Smooth muscle cell (in vitro differentiated cells): ENCODE measurements around the gene FARSA. TPM values are rescaled to one million over a fixed set of nuclear protein-coding genes. Genes with fewer than 3 reads are reported as not detected.
A peak's percentile ranks its signal among the peaks of the same experiment; 100 is the strongest.
"Not testable (repeated sequence)": the region's sequence is repeated elsewhere in the genome, so short reads cannot be mapped to it uniquely, and the experiment has no call there.

ENCODE experiments used
- DNase-seq: peaks from one replicate; lab custom pipeline; 2025; ENCODE audit not compliant: unreplicated experiment; lab: John Stamatoyannopoulos, UW
- H2AFZ ChIP-seq: fragments of 200-600 bp; sonication (generic); 2 replicates; pipeline ENCODE4 v1.6.0; 2016; ENCODE audit warnings: antibody characterized with exemption, low read depth, mild to moderate bottlenecking
- H3F3A ChIP-seq: fragments of 200-600 bp; sonication (generic); 2 replicates; pipeline ENCODE4 v1.6.0; 2017; ENCODE audit warnings: antibody characterized with exemption, low read depth
- H3K27ac ChIP-seq: fragments of 200-600 bp; sonication (generic); 2 replicates; pipeline ENCODE4 v1.5.1; 2016; ENCODE audit warnings: low read depth, mild to moderate bottlenecking
- H3K27me3 ChIP-seq: fragments of 200-600 bp; sonication (generic); 2 replicates; pipeline ENCODE4 v1.6.1; 2016; ENCODE audit warnings: low read depth, mild to moderate bottlenecking
- H3K36me3 ChIP-seq: fragments of 200-600 bp; sonication (generic); 2 replicates; pipeline ENCODE4 v1.5.1; 2016; ENCODE audit warnings: low read depth
- H3K4me1 ChIP-seq: fragments of 200-600 bp; sonication (generic); 2 replicates; pipeline ENCODE4 v1.5.1; 2016; ENCODE audit warnings: low read depth
- H3K4me2 ChIP-seq: fragments of 200-600 bp; sonication (generic); 2 replicates; pipeline ENCODE4 v1.6.0; 2016; ENCODE audit warnings: mild to moderate bottlenecking
- H3K4me3 ChIP-seq: fragments of 200-600 bp; sonication (generic); 2 replicates; pipeline ENCODE4 v1.5.1; 2016; ENCODE audit warnings: mild to moderate bottlenecking
- H3K79me2 ChIP-seq: fragments of 200-600 bp; sonication (generic); 2 replicates; pipeline ENCODE4 v1.6.0; 2016; ENCODE audit warnings: low read depth, mild to moderate bottlenecking
- H3K9ac ChIP-seq: fragments of 200-600 bp; sonication (generic); 2 replicates; pipeline ENCODE4 v1.6.0; 2016; ENCODE audit warnings: low read depth
- H3K9me3 ChIP-seq: fragments of 200-600 bp; sonication (generic); replicated peaks from 2 replicates; pipeline ENCODE4 v1.5.1; 2016; ENCODE audit warnings: low read depth
- H4K20me1 ChIP-seq: fragments of 200-600 bp; sonication (generic); 2 replicates; pipeline ENCODE4 v1.6.0; 2016; ENCODE audit warnings: low read depth
- WGBS: methylation state at CpG from one replicate; pipeline ENCODE4 v1.1.7; 2016; ENCODE audit warnings: low lambda C conversion rate; 5-methylcytosine and 5-hydroxymethylcytosine counted together
- polyA plus RNA-seq: library from polyadenylated mRNA; unstranded; fragments of >200 nt; fragmentation: Nextera tagmentation; extraction: Ambion mirVana; gene quantifications from 2 replicates; pipeline ENCODE4 v1.2.1, GENCODE V29; 2016
- total RNA-seq: library from RNA; depleted of rRNA; stranded (reverse); fragments of >200 nt; gene quantifications from 2 replicates; pipeline ENCODE4 v1.2.3, GENCODE V29; 2014
- TF ChIP-seq, protein P1 (sequence below): fragments of 200-600 bp; sonication (generic); IDR thresholded peaks from 2 replicates; pipeline ENCODE4 v1.5.1; 2017; ENCODE audit warnings: borderline replicate concordance, mild to moderate bottlenecking, antibody characterized with exemption; ENCODE audit not compliant: insufficient read depth, poor library complexity, severe bottlenecking

The FARSA gene
- total and polyA plus RNA-seq, 2 experiments from 2014 or later = 46.1 to 86.9 TPM

DNA sequence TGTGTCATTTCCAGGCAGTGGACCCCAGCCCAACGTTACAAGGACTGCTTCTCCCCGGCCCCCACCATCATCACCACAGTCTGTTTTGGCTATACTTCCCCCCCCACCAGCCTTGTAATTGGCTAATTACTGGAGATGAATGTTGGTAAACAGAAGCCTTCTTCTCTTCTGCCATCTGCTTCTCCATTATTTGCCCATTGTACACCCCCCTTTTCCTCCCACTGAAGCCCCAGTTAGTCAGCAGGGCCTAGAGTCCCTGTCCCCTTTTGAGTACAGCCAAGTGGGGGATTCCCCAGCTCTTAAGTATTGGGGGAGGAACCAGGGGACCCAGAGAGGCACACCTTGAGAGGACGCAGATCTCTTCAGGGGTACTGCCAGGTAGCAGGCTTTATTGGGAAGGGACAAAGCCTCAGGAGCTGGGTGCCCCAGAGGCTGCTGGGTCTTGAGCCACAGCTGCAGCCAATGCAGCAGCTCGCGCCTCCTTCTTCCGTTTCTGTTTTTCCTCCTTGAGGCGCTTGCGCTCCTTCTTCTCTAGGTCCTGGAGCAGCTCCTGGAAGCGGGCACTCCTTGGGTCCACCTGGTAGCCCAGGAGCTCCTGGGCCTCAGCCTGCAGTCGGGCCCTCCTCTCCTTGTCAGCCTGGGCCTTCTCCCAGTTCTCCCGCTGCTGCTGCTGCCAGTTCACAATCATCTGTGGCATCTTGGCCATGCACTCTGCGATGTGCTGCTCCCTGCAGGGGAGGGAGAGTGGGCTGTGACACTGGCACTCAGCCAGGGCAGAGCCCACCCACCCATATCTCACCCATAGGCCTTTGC lies 20.5 kb upstream of the FARSA start:
- H3F3A ChIP-seq = peaks cover 24% of the 10 kb centered on the region
- H3K79me2 ChIP-seq = peaks cover 41% of the 10 kb centered on the region
- 90% methylated on average over 11 of the region's 12 CpGs for WGBS
- peaks cover 7% of the 10 kb centered on the region for H3K4me1 ChIP-seq
- DNase-seq = no peak
- H3K27ac ChIP-seq = peak overlapping the region; percentile 28
- H3K4me2 ChIP-seq = no peak overlapping the region
- H3K9ac ChIP-seq = no peak overlapping the region
- no peak overlapping the region for H2AFZ ChIP-seq
- H3K9me3 ChIP-seq = no peaks in the 10 kb centered on the region
- no peak overlapping the region for H3K4me3 ChIP-seq
- no peaks in the 10 kb centered on the region for H3K36me3 ChIP-seq
- TF ChIP-seq, protein P1, sequence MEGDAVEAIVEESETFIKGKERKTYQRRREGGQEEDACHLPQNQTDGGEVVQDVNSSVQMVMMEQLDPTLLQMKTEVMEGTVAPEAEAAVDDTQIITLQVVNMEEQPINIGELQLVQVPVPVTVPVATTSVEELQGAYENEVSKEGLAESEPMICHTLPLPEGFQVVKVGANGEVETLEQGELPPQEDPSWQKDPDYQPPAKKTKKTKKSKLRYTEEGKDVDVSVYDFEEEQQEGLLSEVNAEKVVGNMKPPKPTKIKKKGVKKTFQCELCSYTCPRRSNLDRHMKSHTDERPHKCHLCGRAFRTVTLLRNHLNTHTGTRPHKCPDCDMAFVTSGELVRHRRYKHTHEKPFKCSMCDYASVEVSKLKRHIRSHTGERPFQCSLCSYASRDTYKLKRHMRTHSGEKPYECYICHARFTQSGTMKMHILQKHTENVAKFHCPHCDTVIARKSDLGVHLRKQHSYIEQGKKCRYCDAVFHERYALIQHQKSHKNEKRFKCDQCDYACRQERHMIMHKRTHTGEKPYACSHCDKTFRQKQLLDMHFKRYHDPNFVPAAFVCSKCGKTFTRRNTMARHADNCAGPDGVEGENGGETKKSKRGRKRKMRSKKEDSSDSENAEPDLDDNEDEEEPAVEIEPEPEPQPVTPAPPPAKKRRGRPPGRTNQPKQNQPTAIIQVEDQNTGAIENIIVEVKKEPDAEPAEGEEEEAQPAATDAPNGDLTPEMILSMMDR = no peak
- no peaks in the 10 kb centered on the region for H3K27me3 ChIP-seq
- H4K20me1 ChIP-seq = peaks cover 10% of the 10 kb centered on the region

DNA sequence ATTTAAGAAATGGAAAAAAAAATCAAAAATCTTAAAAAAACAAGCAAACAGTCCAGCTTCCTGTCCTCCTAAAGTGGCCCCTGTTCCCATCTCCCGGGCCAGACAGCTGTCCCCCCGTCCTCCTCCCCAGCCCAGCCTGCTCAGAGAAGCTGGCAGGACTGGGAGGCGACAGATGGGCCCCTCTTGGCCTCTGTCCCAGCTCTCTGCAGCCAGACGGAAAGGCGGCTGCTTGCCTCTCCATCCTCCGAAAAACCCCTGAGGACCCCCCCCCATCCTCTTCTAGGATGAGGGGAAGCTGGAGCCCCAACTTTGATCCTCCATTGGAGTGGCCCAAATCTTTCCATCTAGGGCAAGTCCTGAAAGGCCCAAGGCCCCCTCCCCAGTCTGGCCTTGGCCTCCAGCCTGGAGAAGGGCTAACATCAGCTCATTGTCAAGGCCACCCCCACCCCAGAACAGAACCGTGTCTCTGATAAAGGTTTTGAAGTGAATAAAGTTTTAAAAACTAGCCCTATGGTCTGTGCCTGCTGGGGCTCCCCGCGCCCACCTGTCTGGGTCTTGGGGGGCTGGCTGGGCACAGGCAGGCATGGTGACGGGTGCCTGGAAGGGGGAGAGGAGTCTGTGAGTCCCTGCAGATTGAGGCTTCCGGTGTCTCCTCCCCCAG lies 19.8 kb upstream of the FARSA start:
- H3K27ac ChIP-seq = peak overlapping the region; percentile 28
- H3K36me3 ChIP-seq = no peaks in the 10 kb centered on the region
- DNase-seq = no peak
- no peak overlapping the region for H2AFZ ChIP-seq
- H3K4me3 ChIP-seq = no peak overlapping the region
- H3K79me2 ChIP-seq = peaks cover 42% of the 10 kb centered on the region
- H3K27me3 ChIP-seq = no peaks in the 10 kb centered on the region
- peaks cover 10% of the 10 kb centered on the region for H4K20me1 ChIP-seq
- 92% methylated on average over 11 of the region's 11 CpGs for WGBS
- peaks cover 24% of the 10 kb centered on the region for H3F3A ChIP-seq
- TF ChIP-seq, protein P1 = no peak
- H3K9me3 ChIP-seq = no peaks in the 10 kb centered on the region
- no peak overlapping the region for H3K9ac ChIP-seq
- H3K4me2 ChIP-seq = no peak overlapping the region
- peaks cover 7% of the 10 kb centered on the region for H3K4me1 ChIP-seq

DNA sequence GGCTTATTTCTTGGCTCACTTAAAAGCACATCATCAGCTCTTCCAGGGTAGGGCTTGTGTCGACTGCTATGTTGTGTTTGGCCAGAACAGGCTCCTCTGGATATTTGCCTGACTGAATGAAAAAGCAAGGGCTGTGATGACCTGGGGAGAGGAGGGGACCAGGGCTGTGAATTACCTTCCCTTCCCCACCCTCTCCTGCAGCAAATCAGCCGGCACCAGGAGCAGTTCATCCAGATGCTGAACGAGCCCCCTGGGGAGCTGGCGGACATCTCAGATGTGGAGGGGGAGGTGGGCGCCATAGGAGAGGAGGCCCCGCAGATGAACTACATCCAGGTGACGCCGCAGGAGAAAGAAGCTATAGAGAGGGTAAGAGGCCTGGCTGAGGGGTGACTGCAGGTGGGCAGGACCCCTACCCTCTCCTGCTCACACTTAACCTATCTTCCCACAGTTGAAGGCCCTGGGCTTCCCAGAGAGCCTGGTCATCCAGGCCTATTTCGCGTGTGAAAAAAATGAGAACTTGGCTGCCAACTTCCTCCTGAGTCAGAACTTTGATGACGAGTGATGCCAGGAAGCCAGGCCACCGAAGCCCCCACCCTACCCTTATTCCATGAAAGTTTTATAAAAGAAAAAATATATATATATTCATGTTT lies 19.1 kb upstream of the FARSA start:
- DNase-seq = no peak
- H3K4me2 ChIP-seq = no peak overlapping the region

DNA sequence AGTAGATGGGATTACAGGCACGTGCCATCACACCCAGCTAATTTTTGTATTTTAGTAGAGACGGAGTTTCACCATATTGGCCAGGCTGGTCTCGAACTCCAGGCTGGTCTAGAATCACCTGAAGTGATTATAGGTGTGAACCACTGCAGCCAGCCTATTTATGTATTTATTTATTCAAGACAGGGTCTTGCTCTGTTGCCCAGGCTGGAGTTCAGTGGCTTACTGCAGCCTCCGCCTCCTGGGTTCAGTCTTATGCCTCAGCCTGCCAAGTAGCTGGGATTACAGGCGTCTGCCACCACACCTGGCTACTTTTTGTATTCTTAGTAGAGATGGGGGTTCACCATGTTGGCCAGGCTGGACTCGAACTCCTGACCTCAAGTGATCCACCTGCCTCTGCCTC lies 18.5 kb upstream of the FARSA start:
- not testable (repeated sequence) for H3K27me3 ChIP-seq, DNase-seq, H3K9me3 ChIP-seq, H3K36me3 ChIP-seq, H2AFZ ChIP-seq, H3K27ac ChIP-seq, H3K9ac ChIP-seq, H3K4me2 ChIP-seq, H3K4me3 ChIP-seq
- H4K20me1 ChIP-seq = peaks cover 16% of the 10 kb centered on the region
- peaks cover 24% of the 10 kb centered on the region for H3F3A ChIP-seq
- WGBS = 96% methylated on average over 6 of the region's 6 CpGs
- H3K79me2 ChIP-seq = peaks cover 46% of the 10 kb centered on the region
- H3K4me1 ChIP-seq = peaks cover 13% of the 10 kb centered on the region

More for the DNA sequence above, 19.1 kb upstream of the FARSA start:
- Histone ChIP-seq H3K27ac (no peak overlapping the region), H3K27me3 (no peaks in the 10 kb centered on the region), H3K9me3 (no peaks in the 10 kb centered on the region), H3F3A (peaks cover 24% of the 10 kb centered on the region), H4K20me1 (peaks cover 11% of the 10 kb centered on the region), H3K4me3 (no peak overlapping the region), H3K36me3 (no peaks in the 10 kb centered on the region), H2AFZ (no peak overlapping the region), H3K4me1 (peaks cover 8% of the 10 kb centered on the region), H3K79me2 (peaks cover 46% of the 10 kb centered on the region), H3K9ac (no peak overlapping the region)
- TF ChIP-seq, protein P1 = no peak
- WGBS = 92% methylated on average over 12 of the region's 12 CpGs
